OCI-LY1 (cell line): ENCODE measurements around the gene ITGAE.

Source experiments
- H2AFZ ChIP-seq: fragments of 200-600 bp; sonication (generic), shearing (Covaris generic); 2 replicates; pipeline ENCODE4 v1.6.0; 2014; ENCODE audit warnings: antibody characterized with exemption, mild to moderate bottlenecking, low read length
- H3F3A ChIP-seq: fragments of 200-600 bp; sonication (generic), shearing (Covaris generic); 2 replicates; pipeline ENCODE4 v1.6.0; 2014; ENCODE audit warnings: mild to moderate bottlenecking, antibody characterized with exemption, low read length, moderate library complexity; ENCODE audit not compliant: insufficient read depth
- H3K27ac ChIP-seq: fragments of 200-600 bp; sonication (generic); 2 replicates; pipeline ENCODE4 v1.5.1; 2014; ENCODE audit warnings: low read length, mixed run types, mild to moderate bottlenecking, low read depth; ENCODE audit not compliant: poor library complexity, severe bottlenecking
- H3K27me3 ChIP-seq: fragments of 200-600 bp; sonication (generic); 2 replicates; pipeline ENCODE4 v1.6.0; 2014; ENCODE audit warnings: antibody characterized with exemption, mild to moderate bottlenecking, low read length, moderate library complexity; ENCODE audit not compliant: insufficient read depth
- H3K36me3 ChIP-seq: fragments of 200-600 bp; sonication (generic); 2 replicates; pipeline ENCODE4 v1.6.1; 2014; ENCODE audit warnings: mild to moderate bottlenecking, antibody characterized with exemption, low read length, moderate library complexity, mixed read lengths; ENCODE audit not compliant: insufficient read depth
- H3K4me1 ChIP-seq: fragments of 200-600 bp; sonication (generic); 2 replicates; pipeline ENCODE4 v1.5.1; 2014; ENCODE audit warnings: mild to moderate bottlenecking, low read length, moderate library complexity; ENCODE audit not compliant: insufficient read depth, severe bottlenecking
- H3K4me2 ChIP-seq: fragments of 200-600 bp; sonication (generic), shearing (Covaris generic); 2 replicates; pipeline ENCODE4 v1.6.1; 2014; ENCODE audit warnings: low read length
- H3K4me3 ChIP-seq: fragments of 200-600 bp; sonication (generic); 2 replicates; pipeline ENCODE4 v1.5.1; 2014; ENCODE audit warnings: low read length, low read depth, mild to moderate bottlenecking, mixed read lengths; ENCODE audit not compliant: poor library complexity, severe bottlenecking
- H3K79me2 ChIP-seq: fragments of 200-600 bp; shearing (Covaris generic); 2 replicates; pipeline ENCODE4 v1.6.1; 2016; ENCODE audit warnings: mixed run types, low read length, mixed read lengths; ENCODE audit not compliant: insufficient read depth
- H3K9ac ChIP-seq: fragments of 200-600 bp; sonication (generic), shearing (Covaris generic); 2 replicates; pipeline ENCODE4 v1.6.1; 2014; ENCODE audit warnings: mild to moderate bottlenecking, low read length, mixed read lengths
- H3K9me2 ChIP-seq: fragments of 200-600 bp; sonication (generic), shearing (Covaris generic); 2 replicates; pipeline ENCODE4 v1.6.1; 2014; ENCODE audit warnings: low read depth, mild to moderate bottlenecking, low read length, mixed read lengths
- H3K9me3 ChIP-seq: fragments of 200-600 bp; shearing (Covaris generic); 2 replicates; pipeline ENCODE4 v1.6.1; 2014; ENCODE audit warnings: low read length, mixed read lengths
- H4K20me1 ChIP-seq: fragments of 200-600 bp; sonication (generic), shearing (Covaris generic); 2 replicates; pipeline ENCODE4 v1.6.0; 2016; ENCODE audit warnings: mild to moderate bottlenecking, low read length; ENCODE audit not compliant: insufficient read depth
- EZH2 ChIP-seq: fragments of 200-600 bp; sonication (generic), shearing (Covaris generic); IDR thresholded peaks from 2 replicates; pipeline ENCODE4 v1.8.0; 2017; ENCODE audit warnings: borderline replicate concordance, mixed run types, mild to moderate bottlenecking, antibody characterized with exemption, low read length, moderate library complexity, mixed read lengths
- TF ChIP-seq, protein P1 (sequence below): fragments of 200-600 bp; sonication (generic), shearing (Covaris generic); IDR thresholded peaks from 2 replicates; pipeline ENCODE4 v1.5.1; 2017; ENCODE audit warnings: mild to moderate bottlenecking, antibody characterized with exemption, low read length, moderate library complexity, mixed read lengths

Gene ITGAE

GRCh38 chr17:3808701-3809100 is 7.7 kb upstream of the ITGAE start:
- H3K4me3 ChIP-seq = no peak overlapping the region
- no peak overlapping the region for H3K9ac ChIP-seq
- no peak overlapping the region for H3K27ac ChIP-seq
- no peaks in the 10 kb centered on the region for H3K79me2 ChIP-seq
- peaks cover 22% of the 10 kb centered on the region for H3K4me1 ChIP-seq
- no peaks in the 10 kb centered on the region for H3K9me3 ChIP-seq
- TF ChIP-seq EZH2 = no peak
- TF ChIP-seq, protein P1, sequence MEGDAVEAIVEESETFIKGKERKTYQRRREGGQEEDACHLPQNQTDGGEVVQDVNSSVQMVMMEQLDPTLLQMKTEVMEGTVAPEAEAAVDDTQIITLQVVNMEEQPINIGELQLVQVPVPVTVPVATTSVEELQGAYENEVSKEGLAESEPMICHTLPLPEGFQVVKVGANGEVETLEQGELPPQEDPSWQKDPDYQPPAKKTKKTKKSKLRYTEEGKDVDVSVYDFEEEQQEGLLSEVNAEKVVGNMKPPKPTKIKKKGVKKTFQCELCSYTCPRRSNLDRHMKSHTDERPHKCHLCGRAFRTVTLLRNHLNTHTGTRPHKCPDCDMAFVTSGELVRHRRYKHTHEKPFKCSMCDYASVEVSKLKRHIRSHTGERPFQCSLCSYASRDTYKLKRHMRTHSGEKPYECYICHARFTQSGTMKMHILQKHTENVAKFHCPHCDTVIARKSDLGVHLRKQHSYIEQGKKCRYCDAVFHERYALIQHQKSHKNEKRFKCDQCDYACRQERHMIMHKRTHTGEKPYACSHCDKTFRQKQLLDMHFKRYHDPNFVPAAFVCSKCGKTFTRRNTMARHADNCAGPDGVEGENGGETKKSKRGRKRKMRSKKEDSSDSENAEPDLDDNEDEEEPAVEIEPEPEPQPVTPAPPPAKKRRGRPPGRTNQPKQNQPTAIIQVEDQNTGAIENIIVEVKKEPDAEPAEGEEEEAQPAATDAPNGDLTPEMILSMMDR = no peak
- H4K20me1 ChIP-seq = no peaks in the 10 kb centered on the region
- H3F3A ChIP-seq = no peaks in the 10 kb centered on the region
- H3K4me2 ChIP-seq = no peak overlapping the region
- H3K9me2 ChIP-seq = no peaks in the 10 kb centered on the region
- no peaks in the 10 kb centered on the region for H3K27me3 ChIP-seq
- peaks cover 58% of the 10 kb centered on the region for H3K36me3 ChIP-seq
- no peak overlapping the region for H2AFZ ChIP-seq

DNA sequence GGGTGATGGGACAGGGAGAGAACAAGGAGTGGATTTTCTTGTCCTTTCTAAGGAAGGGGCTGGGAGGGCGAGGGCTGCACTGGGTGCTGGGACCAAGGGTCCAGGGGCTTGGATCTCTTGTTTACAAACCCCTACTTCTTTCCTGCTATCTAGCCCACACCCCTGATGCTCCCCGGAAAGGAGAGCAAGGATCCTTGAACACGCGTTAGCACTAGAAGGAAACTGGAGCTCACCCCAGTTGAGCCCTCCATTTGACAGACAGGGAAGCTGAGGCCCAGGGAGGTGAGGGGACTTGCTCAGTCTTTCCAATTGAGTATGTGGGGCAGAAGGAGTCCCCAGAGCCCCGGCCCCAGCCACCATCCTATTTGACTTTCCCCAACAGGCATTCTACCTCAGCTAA is 4.6 kb upstream of the ITGAE start:
- Histone ChIP-seq H3K9me3 (no peaks in the 10 kb centered on the region), H3K36me3 (peaks cover 31% of the 10 kb centered on the region), H3K27me3 (no peaks in the 10 kb centered on the region), H3K4me1 (peaks cover 16% of the 10 kb centered on the region), H3K27ac (no peak overlapping the region), H3K9me2 (no peaks in the 10 kb centered on the region), H3F3A (no peaks in the 10 kb centered on the region), H2AFZ (no peak overlapping the region), H3K79me2 (no peaks in the 10 kb centered on the region), H3K9ac (no peak overlapping the region), H3K4me3 (no peak overlapping the region), H3K4me2 (no peak overlapping the region), H4K20me1 (no peaks in the 10 kb centered on the region)
- TF ChIP-seq, protein P1 = no peak
- TF ChIP-seq EZH2 = no peak

- Histone ChIP-seq H3K9me3 (no peaks in the 10 kb centered on the region), H3K9ac (no peak overlapping the region), H3K27me3 (no peaks in the 10 kb centered on the region), H3K9me2 (no peaks in the 10 kb centered on the region), H4K20me1 (no peaks in the 10 kb centered on the region), H3K36me3 (peaks cover 21% of the 10 kb centered on the region; the same call in 1 of the 2 replicates), H3K4me1 (peaks cover 9% of the 10 kb centered on the region), H3K79me2 (no peaks in the 10 kb centered on the region), H2AFZ (no peak overlapping the region), H3K4me3 (no peak overlapping the region), H3F3A (no peaks in the 10 kb centered on the region), H3K27ac (no peak overlapping the region), H3K4me2 (peak overlapping the region; percentile 21; the same call in 1 of the 2 replicates)
- TF ChIP-seq, protein P1 = no peak
- TF ChIP-seq EZH2 = no peak
Measured at GRCh38 chr17:3804503-3804931, 3.5 kb upstream of the ITGAE start.
